Measurements from ENCODE around the gene CD8B.

Gene CD8B

GRCh38 chr2:86806059-86806857 is 55.4 kb downstream of the CD8B start:
- no peak for DNase-seq (ENCODE audit: extremely low read depth in 1 of 2, low read depth in 1 of 2)

- DNase-seq (ENCODE audit: extremely low read depth in 1 of 2, low read depth in 1 of 2) = no peak
Observed at GRCh38 chr2:86800856-86801567, 60.7 kb downstream of the CD8B start.

- DNase-seq (ENCODE audit: extremely low read depth in 1 of 2, low read depth in 1 of 2) = no peak
Observed at GRCh38 chr2:86794861-86795260, 66.8 kb downstream of the CD8B start.

- no peak for DNase-seq (ENCODE audit: extremely low read depth in 1 of 2, low read depth in 1 of 2)
Observed at GRCh38 chr2:86793752-86794151, 67.9 kb downstream of the CD8B start.

GRCh38 chr2:86791573-86791972 is 70.1 kb downstream of the CD8B start:
- no peak for DNase-seq (ENCODE audit: extremely low read depth in 1 of 2, low read depth in 1 of 2)

GRCh38 chr2:86790676-86791572 is 70.8 kb downstream of the CD8B start, which contains the start of gene CD8A:
CD8A (minus strand) TSS chr2:86790913; CDS start chr2:86790825, 88 bp downstream.
- DNase-seq (ENCODE audit: extremely low read depth in 1 of 2, low read depth in 1 of 2) = no peak

GRCh38 chr2:86790134-86790675 is 71.5 kb downstream of the CD8B start:
- DNase-seq (ENCODE audit: extremely low read depth in 1 of 2, low read depth in 1 of 2) = no peak

- DNase-seq (ENCODE audit: extremely low read depth in 1 of 2, low read depth in 1 of 2) = no peak
Observed at GRCh38 chr2:86789687-86790133, 72.0 kb downstream of the CD8B start.

- no peak for DNase-seq (ENCODE audit: extremely low read depth in 1 of 2, low read depth in 1 of 2)
Observed at GRCh38 chr2:86788881-86789686, 72.6 kb downstream of the CD8B start.

GRCh38 chr2:86788165-86788564 is 73.5 kb downstream of the CD8B start:
- DNase-seq (ENCODE audit: extremely low read depth in 1 of 2, low read depth in 1 of 2) = no peak

- no peak for DNase-seq (ENCODE audit: extremely low read depth in 1 of 2, low read depth in 1 of 2)
Observed at GRCh38 chr2:86787736-86788135, 74.0 kb downstream of the CD8B start.

GRCh38 chr2:86786001-86786536 is 75.6 kb downstream of the CD8B start:
- DNase-seq (ENCODE audit: extremely low read depth in 1 of 2, low read depth in 1 of 2) = no peak

- DNase-seq (ENCODE audit: extremely low read depth in 1 of 2, low read depth in 1 of 2) = peak in 1 of 2 donors; percentile 82
Observed at GRCh38 chr2:86785456-86785855, 76.2 kb downstream of the CD8B start.

- no peak for DNase-seq (ENCODE audit: extremely low read depth in 1 of 2, low read depth in 1 of 2)
Observed at GRCh38 chr2:86783615-86784339, 77.9 kb downstream of the CD8B start.

- no peak for DNase-seq (ENCODE audit: extremely low read depth in 1 of 2, low read depth in 1 of 2)
Observed at GRCh38 chr2:86782748-86783147, 78.9 kb downstream of the CD8B start.

GRCh38 chr2:86781363-86781762 is 80.3 kb downstream of the CD8B start:
- DNase-seq (ENCODE audit: extremely low read depth in 1 of 2, low read depth in 1 of 2) = no peak

GRCh38 chr2:86779971-86780370 is 81.7 kb downstream of the CD8B start:
- DNase-seq (ENCODE audit: extremely low read depth in 1 of 2, low read depth in 1 of 2) = no peak

GRCh38 chr2:86778957-86779356 is 82.7 kb downstream of the CD8B start:
- no peak for DNase-seq (ENCODE audit: extremely low read depth in 1 of 2, low read depth in 1 of 2)

GRCh38 chr2:86776532-86776931 is 85.2 kb downstream of the CD8B start:
- DNase-seq (ENCODE audit: extremely low read depth in 1 of 2, low read depth in 1 of 2) = no peak

Data from activated CD8-positive, alpha-beta memory T cell treated with anti-CD3 and anti-CD28 coated beads for 1 hour (primary cell).